ENCODE data around the gene EIF4E3. TPM values are rescaled to one million over a fixed set of nuclear protein-coding genes. Genes with fewer than 3 reads are reported as not detected.

The EIF4E3 gene
- total and polyA plus RNA-seq, 9 donors: 4.2 to 10.4 (median 8.1) TPM

DNA sequence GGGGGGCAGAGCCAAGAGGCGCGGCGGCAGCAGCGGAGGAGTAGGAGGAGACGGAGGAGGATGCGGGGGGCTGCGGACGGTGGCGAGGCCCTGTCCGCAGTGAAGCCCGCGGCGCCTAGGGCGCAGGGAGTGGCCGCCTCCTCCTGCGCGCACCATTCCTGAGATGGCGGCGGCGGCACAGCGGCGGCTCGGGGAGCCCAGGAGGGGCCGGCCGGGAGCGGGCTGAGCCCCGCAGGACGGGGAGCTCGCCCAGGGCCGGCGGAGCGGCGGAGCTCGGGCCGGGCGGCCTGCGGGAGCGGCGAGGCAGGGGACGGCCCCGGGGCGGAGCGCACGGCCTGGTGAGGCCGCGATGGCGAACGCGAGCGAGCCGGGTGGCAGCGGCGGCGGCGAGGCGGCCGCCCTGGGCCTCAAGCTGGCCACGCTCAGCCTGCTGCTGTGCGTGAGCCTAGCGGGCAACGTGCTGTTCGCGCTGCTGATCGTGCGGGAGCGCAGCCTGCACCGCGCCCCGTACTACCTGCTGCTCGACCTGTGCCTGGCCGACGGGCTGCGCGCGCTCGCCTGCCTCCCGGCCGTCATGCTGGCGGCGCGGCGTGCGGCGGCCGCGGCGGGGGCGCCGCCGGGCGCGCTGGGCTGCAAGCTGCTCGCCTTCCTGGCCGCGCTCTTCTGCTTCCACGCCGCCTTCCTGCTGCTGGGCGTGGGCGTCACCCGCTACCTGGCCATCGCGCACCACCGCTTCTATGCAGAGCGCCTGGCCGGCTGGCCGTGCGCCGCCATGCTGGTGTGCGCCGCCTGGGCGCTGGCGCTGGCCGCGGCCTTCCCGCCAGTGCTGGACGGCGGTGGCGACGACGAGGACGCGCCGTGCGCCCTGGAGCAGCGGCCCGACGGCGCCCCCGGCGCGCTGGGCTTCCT, 28.8 kb upstream of the EIF4E3 start, which contains the start of gene GPR27:
TSS of gene GPR27 (plus strand) at position 155 of the 909 bp plus-strand sequence. CDS start at position 350, 195 bp downstream.
- peaks cover 10% of the 10 kb centered on the region for H3K4me1 ChIP-seq (ENCODE audit: control insufficient read depth, insufficient read depth, low read length)
- DNase-seq: peak; percentile 66
- no peaks in the 10 kb centered on the region for H3K36me3 ChIP-seq (ENCODE audit: control insufficient read depth, insufficient read depth, low read length)
- under 1% methylated on average over 130 of the region's 131 CpGs for WGBS (ENCODE audit: insufficient coverage)
- H3K4me3 ChIP-seq (ENCODE audit: low read length): peak within 1 kb of the TSS; percentile 32
- peaks cover 42% of the 10 kb centered on the region for H3K27me3 ChIP-seq (ENCODE audit: control insufficient read depth, insufficient read depth, low read length)
- H3K9me3 ChIP-seq (replicated peaks; ENCODE audit: control insufficient read depth, low read depth, low read length): no peaks in the 10 kb centered on the region
- H3K27ac ChIP-seq (ENCODE audit: low read length): no peak within 1 kb of the TSS

DNA sequence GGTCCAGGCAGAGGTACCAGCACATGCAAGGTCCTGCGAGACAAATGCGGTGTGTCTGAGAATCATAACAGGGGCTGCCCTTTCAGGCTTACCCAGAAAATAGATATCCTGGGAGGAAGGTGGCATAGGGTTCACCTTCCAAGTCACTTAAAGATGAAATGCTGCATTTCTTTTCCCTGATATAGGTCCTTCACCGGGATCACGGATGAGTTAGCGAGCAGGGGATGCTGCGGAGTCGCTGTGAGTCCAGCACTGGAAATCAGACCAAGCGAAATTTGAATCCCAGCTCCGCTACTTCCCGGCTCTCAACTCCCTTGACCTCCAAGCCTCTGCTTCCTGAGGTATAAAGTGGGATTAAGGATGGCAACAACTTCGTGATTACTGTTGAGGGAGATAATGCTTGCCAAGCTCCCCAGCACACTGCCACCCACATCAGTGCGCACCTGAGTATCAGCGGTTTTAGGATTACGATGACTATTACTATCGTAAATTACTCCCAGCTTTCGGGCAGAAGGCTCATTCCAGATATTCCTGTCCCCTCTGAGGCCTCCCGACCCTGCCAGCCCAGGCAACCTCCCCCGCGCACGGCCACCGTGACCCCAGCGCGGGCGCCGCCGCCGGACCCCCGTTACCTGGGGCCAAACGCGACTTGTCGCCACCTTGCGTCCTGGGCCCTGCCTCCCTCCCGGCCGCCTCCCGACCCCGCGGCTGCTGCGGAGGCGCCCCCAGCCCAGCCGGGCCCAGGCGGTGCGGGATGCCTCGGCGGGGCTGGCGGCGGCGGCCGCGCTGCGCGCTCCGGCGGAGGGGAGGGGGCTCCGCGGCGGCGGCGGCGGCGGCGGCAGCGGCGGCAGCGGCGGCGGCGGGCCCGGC, 27.9 kb upstream of the EIF4E3 start:
- H3K4me3 ChIP-seq (ENCODE audit: low read length): peak overlapping the region; percentile 31
- H3K4me1 ChIP-seq (ENCODE audit: control insufficient read depth, insufficient read depth, low read length): peaks cover 10% of the 10 kb centered on the region
- no peak overlapping the region for H3K27ac ChIP-seq (ENCODE audit: low read length)
- no peaks in the 10 kb centered on the region for H3K36me3 ChIP-seq (ENCODE audit: control insufficient read depth, insufficient read depth, low read length)
- 4% methylated on average over 61 of the region's 68 CpGs for WGBS (ENCODE audit: insufficient coverage)
- H3K9me3 ChIP-seq (replicated peaks; ENCODE audit: control insufficient read depth, low read depth, low read length): no peaks in the 10 kb centered on the region
- H3K27me3 ChIP-seq (ENCODE audit: control insufficient read depth, insufficient read depth, low read length): peaks cover 39% of the 10 kb centered on the region
- DNase-seq: peak; percentile 20

DNA sequence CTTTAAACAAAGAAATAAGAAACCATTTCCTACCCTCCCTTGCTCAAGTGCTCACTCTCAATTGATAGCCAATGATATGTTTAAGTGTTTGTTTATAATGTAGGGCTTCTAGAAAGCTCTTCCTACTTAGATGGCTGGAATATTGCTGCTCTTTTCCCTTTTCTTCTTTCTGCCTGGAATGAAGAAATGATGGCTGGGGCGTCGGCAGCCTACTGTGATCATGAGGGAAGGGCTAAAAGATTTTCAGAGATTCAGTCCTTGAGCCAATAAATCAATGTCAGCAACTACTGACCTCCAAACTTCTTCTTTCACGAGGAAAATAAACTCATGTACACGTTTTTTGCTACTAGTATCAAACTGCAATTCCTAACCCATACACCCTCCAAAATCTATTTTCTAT, 26.4 kb upstream of the EIF4E3 start:
- DNase-seq: no peak
- H3K9me3 ChIP-seq (replicated peaks; ENCODE audit: control insufficient read depth, low read depth, low read length): no peaks in the 10 kb centered on the region
- H3K4me3 ChIP-seq (ENCODE audit: low read length): no peak overlapping the region
- peaks cover 32% of the 10 kb centered on the region for H3K27me3 ChIP-seq (ENCODE audit: control insufficient read depth, insufficient read depth, low read length)
- 71% methylated on average over 2 of the region's 4 CpGs for WGBS (ENCODE audit: insufficient coverage)
- H3K36me3 ChIP-seq (ENCODE audit: control insufficient read depth, insufficient read depth, low read length): no peaks in the 10 kb centered on the region
- peaks cover 10% of the 10 kb centered on the region for H3K4me1 ChIP-seq (ENCODE audit: control insufficient read depth, insufficient read depth, low read length)
- H3K27ac ChIP-seq (ENCODE audit: low read length): no peak overlapping the region

DNA sequence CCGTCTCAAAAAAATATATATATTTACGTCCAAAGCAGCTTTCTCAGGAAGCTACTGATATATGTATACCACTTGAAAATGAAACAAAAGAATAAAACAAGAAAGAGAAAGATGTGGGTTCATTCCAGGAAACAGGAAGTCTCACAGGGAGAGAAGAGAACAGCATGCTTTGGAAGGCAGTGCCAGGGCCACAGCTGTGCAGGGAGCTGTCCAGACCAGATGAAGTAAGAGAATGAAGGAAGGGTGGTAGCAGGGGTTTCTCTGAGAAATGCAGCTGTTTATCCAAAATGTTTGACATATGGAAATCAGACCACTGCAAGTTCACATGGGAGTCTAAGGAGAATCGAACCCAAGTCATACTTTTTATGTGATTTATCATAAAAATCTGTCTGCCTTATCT, 19.5 kb upstream of the EIF4E3 start:
- WGBS (ENCODE audit: insufficient coverage): no CpG with 5 or more reads among the region's 3 CpGs
- no peak for DNase-seq
- H3K9me3 ChIP-seq (replicated peaks; ENCODE audit: control insufficient read depth, low read depth, low read length): peaks cover 10% of the 10 kb centered on the region

DNA sequence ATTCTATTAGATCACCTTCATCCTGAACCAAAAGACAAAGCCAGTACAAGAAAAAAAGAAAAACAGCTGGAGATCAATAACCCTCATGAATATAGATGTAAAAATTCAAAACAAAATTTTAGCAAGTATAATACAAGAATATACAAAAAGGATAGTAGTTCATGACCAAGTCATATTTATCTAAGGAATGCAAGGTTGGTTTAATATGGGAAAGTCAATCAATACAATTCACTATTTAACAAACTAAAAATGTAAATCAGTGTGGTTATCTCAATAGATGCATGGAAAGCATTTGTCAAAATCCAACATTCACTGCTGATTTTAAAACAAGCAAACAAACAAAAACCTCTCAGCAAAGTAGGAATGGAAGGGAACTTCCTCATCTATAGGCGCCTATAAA, 17.4 kb upstream of the EIF4E3 start:
- H3K27ac ChIP-seq (ENCODE audit: low read length): no peak overlapping the region
- no peak for DNase-seq
- no peaks in the 10 kb centered on the region for H3K36me3 ChIP-seq (ENCODE audit: control insufficient read depth, insufficient read depth, low read length)
- H3K9me3 ChIP-seq (replicated peaks; ENCODE audit: control insufficient read depth, low read depth, low read length): peaks cover 10% of the 10 kb centered on the region
- no peaks in the 10 kb centered on the region for H3K27me3 ChIP-seq (ENCODE audit: control insufficient read depth, insufficient read depth, low read length)
- H3K4me3 ChIP-seq (ENCODE audit: low read length): no peak overlapping the region
- H3K4me1 ChIP-seq (ENCODE audit: control insufficient read depth, insufficient read depth, low read length): no peaks in the 10 kb centered on the region
- no CpG with 5 or more reads among the region's 1 CpG for WGBS (ENCODE audit: insufficient coverage)

More for the DNA sequence above, 19.5 kb upstream of the EIF4E3 start:
- no peaks in the 10 kb centered on the region for H3K27me3 ChIP-seq (ENCODE audit: control insufficient read depth, insufficient read depth, low read length)
- H3K4me1 ChIP-seq (ENCODE audit: control insufficient read depth, insufficient read depth, low read length): no peaks in the 10 kb centered on the region
- H3K36me3 ChIP-seq (ENCODE audit: control insufficient read depth, insufficient read depth, low read length): no peaks in the 10 kb centered on the region
- H3K27ac ChIP-seq (ENCODE audit: low read length): no peak overlapping the region
- H3K4me3 ChIP-seq (ENCODE audit: low read length): no peak overlapping the region

DNA sequence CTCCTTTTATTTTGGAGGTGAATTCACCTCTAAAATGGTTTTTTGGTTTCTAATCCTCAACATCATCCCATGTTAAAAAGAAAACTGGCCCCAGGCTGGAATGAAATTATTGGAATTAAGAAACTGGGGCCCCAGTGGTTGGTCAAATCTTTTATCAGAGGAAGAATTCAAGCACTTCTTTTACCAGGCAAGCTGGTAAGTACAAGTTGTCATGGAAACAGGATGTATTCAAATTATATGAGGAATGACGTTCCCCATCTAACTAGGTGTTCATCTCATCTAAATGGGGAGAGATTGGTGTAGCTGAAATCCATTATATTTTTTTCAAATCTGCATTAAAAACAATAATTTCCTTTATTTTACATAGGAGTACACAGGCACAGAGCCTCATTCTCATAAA, 9.7 kb upstream of the EIF4E3 start:
- no peak overlapping the region for H3K27ac ChIP-seq (ENCODE audit: low read length)
- no peaks in the 10 kb centered on the region for H3K9me3 ChIP-seq (replicated peaks; ENCODE audit: control insufficient read depth, low read depth, low read length)
- no peaks in the 10 kb centered on the region for H3K27me3 ChIP-seq (ENCODE audit: control insufficient read depth, insufficient read depth, low read length)
- no peaks in the 10 kb centered on the region for H3K36me3 ChIP-seq (ENCODE audit: control insufficient read depth, insufficient read depth, low read length)
- no peak for DNase-seq
- WGBS (ENCODE audit: insufficient coverage): no CpG with 5 or more reads among the region's 1 CpG
- H3K4me3 ChIP-seq (ENCODE audit: low read length): no peak overlapping the region
- H3K4me1 ChIP-seq (ENCODE audit: control insufficient read depth, insufficient read depth, low read length): no peaks in the 10 kb centered on the region

DNA sequence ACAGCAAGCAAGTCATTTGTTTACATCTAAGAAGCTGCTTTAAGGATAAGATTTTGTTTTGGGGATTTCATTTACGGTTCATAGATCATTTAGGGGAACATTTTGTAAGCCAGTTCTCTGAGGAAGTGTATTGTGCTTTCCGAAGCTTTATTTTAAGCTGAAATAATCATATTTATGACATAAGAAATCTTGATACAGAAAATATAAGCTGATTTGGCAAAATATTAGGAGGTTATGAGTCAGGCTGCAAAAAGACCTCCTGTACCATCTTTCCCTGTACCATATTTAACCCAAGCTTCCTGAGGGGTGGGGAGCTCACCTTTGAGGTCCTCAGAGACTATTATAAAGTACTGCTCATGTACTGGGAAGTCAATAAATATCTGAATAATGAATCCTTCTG, 8.1 kb upstream of the EIF4E3 start:
- Histone ChIP-seq H3K4me3 (ENCODE audit: low read length) (no peak overlapping the region), H3K27me3 (ENCODE audit: control insufficient read depth, insufficient read depth, low read length) (no peaks in the 10 kb centered on the region), H3K9me3 (replicated peaks; ENCODE audit: control insufficient read depth, low read depth, low read length) (no peaks in the 10 kb centered on the region), H3K27ac (ENCODE audit: low read length) (no peak overlapping the region), H3K4me1 (ENCODE audit: control insufficient read depth, insufficient read depth, low read length) (no peaks in the 10 kb centered on the region), H3K36me3 (ENCODE audit: control insufficient read depth, insufficient read depth, low read length) (no peaks in the 10 kb centered on the region)
- WGBS (ENCODE audit: insufficient coverage): no CpG with 5 or more reads among the region's 2 CpGs
- DNase-seq: no peak

DNA sequence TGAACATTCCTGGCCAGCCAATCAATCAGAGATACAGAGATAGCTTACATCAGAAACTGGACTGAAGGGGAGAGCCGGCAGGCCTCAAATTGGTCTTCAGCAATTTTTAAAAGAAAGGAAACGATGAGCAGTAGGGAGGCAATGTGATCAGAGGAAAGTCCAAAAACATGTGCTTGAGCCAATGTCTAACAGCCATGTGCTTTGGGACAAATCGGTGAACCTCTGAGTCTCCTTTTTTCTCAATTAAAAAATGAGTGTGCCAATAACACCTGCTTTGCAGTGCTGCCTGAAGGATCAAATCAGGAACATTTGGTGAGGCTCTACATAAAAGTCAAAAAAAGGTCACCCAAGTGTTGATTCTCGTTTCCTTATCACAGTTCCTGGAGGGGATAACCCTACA, 7.4 kb upstream of the EIF4E3 start:
- Histone ChIP-seq H3K4me3 (ENCODE audit: low read length) (no peak overlapping the region), H3K9me3 (replicated peaks; ENCODE audit: control insufficient read depth, low read depth, low read length) (no peaks in the 10 kb centered on the region)
- WGBS (ENCODE audit: insufficient coverage): 71% methylated on average over 3 of the region's 4 CpGs

DNA sequence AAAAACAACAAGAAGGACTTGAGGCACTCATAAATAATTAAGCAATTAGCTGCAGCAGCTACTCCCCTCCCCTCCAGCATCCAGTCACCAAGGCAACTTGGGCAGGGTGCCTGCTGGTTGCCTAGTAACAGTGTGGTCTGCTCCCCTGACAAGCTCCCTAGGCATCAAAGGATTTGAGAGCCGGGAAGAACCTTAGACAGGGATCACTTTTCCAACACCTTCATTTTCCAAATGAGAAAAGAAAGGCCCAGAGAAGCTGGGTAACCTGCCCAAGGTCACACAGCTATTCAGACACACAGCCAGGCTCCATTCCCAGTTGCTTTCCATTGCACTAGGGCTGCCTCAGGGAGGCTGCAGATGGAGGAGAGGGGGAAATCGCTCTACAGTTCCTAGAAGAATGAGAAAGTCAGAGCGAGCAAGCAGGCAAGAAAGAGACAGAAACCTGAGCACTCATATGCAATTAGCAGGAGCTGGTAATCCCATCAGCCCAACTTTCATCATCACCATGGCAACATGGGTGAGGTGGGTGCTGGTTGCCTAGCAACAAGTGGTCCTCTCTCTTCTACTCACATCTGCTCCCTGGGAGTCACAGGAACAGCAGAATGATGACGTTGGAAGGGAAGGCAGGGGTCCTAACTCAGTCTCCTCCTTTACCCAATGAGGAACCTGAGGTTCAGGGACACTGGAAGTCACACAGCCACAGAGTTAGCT, 3.6 kb upstream of the EIF4E3 start:
- H3K4me3 ChIP-seq (ENCODE audit: low read length): no peak overlapping the region
- H3K4me1 ChIP-seq (ENCODE audit: control insufficient read depth, insufficient read depth, low read length): peaks cover 8% of the 10 kb centered on the region
- peaks cover 11% of the 10 kb centered on the region for H3K27me3 ChIP-seq (ENCODE audit: control insufficient read depth, insufficient read depth, low read length)
- no peaks in the 10 kb centered on the region for H3K36me3 ChIP-seq (ENCODE audit: control insufficient read depth, insufficient read depth, low read length)
- H3K27ac ChIP-seq (ENCODE audit: low read length): no peak overlapping the region
- WGBS (ENCODE audit: insufficient coverage): no CpG with 5 or more reads among the region's 4 CpGs
- H3K9me3 ChIP-seq (replicated peaks; ENCODE audit: control insufficient read depth, low read depth, low read length): no peaks in the 10 kb centered on the region
- peak; percentile 44 for DNase-seq

More for the DNA sequence above, 7.4 kb upstream of the EIF4E3 start:
- no peak for DNase-seq
- Histone ChIP-seq H3K27me3 (ENCODE audit: control insufficient read depth, insufficient read depth, low read length) (no peaks in the 10 kb centered on the region), H3K36me3 (ENCODE audit: control insufficient read depth, insufficient read depth, low read length) (no peaks in the 10 kb centered on the region), H3K27ac (ENCODE audit: low read length) (no peak overlapping the region), H3K4me1 (ENCODE audit: control insufficient read depth, insufficient read depth, low read length) (no peaks in the 10 kb centered on the region)
